SW 1271 (cell line): ENCODE data around the gene NLGN1.
"Not testable (repeated sequence)": the region's sequence is repeated elsewhere in the genome, so short reads cannot be mapped to it uniquely, and the experiment has no call there.

Source experiments
- DNase-seq, 2 experiments: peaks; one replicate each; lab custom pipeline; 2025; lab: John Stamatoyannopoulos, UW

The NLGN1 gene

DNA sequence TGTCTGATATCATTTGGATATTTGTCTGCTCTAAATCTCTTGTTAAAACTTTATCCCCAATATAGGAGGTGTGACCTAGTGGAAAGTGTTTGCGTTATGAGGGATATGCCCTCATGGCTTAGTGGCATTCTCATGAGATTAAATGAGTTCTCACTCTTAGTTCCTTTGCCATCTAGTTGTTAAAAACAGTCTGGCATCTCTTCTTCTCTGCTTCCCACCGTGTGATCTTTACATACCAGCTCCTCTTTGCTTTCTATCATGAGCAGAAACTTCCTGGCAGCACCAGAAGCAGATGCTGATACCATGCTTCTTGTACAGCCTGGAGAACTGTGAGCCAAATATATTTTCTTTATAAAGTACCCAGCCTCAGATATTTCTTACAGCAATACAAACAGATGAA, 33.0 kb downstream of the NLGN1 start:
- no peak for DNase-seq

DNA sequence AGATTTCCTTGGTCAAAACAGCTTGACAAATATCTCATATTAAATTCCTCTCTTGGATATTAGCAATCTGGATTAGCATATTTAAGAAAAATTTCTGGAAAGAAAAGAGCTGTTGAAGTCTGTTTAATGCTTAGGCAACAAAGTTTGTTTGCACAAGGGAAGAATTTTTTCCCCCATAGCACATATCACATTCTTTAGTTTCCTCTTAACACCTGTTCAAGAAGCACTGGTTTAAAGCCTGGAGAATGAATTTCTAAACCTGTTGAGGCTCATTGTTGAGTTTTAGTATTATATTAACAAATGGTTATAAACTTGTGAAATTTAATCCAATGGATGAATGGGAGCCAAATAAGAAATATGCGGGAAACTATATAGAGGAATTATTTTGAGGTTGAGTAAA, 41.5 kb downstream of the NLGN1 start:
- no peak for DNase-seq

DNA sequence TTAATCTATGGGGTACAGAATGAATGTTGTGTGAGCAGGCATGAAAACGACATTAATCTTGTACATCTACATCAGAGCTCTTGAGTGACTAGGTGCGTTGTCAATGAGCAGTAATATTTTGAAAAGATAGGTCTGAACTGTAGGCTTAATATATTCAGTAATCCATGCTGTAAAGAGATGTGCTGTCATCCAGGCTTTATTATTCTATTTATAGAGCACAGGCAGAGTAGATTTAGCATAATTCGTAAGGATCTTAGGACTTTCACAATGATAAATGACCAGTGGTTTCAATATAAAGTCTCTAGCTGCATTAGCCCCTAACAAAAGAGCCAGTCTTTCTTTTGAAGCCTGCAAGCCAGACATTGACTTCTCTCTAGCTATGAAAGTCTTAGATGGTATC, 43.0 kb downstream of the NLGN1 start:
- DNase-seq = no peak

DNA sequence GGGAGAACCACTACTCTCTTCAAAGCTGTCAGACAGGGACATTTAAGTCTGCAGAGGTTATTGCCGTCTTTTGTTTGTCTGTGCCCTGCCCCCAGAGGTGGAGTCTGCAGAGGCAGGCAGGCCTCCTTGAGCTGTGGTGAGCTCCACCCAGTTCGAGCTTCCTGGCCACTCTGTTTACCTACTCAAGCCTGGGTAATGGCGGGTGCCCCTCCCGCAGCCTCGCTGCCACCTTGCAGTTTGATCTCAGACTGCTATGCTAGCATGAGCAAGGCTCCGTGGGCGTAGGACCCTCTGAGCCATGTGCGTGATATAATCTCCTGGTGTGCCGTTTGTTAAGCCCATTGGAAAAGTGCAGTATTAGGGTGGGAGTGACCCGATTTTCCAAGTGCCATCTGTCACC, 54.0 kb downstream of the NLGN1 start:
- not testable (repeated sequence) for DNase-seq

DNA sequence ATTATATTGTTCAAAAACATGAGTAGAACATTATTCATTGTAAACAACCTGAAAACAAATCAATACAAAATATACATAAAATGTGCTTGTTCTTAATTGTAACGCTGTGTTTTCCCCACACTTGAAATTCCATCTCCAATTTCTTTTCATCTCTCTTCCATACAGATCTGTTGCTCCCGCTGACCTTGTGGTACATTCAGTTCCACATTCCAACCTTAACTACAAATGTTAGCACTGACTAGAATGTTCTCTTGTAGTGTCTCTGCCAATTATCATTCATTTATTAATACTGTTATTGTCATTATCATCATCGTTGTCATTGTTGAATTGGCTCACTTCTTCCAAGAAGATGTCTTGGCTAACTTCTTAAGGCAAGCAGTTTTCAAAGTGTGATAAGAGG, 65.7 kb downstream of the NLGN1 start:
- no peak for DNase-seq

DNA sequence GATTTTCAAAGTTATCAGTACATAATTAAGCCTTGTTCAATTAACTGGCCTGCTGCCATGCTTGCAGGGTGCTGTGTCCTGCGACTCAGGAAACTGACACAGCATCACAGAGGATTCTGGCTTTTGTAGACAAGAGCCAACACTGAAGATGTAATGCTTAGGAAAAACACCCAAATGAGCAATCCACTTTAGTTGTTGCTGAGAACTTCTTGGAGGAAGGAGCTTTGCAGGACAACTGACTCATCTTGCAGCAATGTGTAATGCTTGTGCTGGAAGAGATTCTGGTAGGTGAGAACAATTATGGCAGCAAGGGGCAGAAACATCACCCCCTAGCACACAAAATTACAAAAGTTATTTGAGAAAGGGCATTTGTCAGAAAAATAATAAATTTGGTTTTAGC, 67.6 kb downstream of the NLGN1 start:
- DNase-seq = peak in 1 of 2 experiments; percentile 7

DNA sequence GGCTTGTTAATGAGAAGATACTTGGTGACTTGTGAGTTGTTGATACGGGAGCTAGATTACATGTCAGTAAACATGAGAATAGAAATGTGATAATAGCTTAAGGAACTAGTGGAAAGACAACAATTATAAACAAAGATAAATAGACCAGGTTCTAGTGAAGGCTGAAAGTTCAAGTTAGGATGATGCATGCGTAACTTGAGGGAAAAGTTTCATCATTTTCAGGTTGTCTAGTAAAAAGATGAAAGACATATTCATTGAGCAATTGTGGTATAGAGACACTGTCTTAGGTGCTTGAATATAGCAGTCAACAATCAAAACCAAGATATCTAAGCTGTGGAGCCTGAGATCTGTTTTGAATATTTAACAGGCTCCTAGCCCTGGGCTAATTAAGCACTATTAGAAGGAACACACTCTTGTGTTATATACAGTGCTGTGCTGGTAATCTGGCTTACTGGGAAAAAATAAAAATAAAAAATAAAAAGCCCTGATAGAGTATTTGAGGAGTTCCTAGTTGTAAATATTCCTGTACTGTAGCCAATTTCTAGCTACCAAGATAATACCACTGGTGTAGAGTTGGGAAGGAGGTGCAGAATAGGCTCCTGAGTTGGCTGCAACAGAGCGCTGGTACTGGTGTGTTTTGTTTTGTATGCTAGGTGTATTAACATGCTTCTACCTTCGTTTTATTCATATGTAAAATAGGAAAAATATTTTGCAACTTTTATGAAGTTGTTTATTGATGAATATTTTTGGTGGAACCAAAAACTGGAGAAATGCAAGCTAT, 68.5 kb downstream of the NLGN1 start:
- DNase-seq = no peak

DNA sequence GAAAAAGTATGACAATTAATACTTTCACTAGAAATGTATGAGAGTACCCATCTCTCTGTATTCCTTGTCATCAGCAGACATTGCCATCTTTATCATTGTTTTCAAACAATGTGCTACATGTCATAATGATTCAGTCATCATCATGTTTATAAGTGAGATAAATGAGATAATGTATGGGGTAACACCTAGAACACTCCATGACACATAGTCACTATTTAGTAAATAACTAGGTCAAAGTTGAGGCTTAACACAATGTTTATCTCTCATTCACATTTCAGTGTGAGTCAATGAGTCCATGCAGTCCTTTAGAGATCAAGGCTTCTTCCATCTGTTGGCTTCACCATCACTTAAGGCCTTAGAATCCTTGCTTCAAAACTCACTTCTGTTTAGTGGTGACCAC, 70.0 kb downstream of the NLGN1 start:
- no peak for DNase-seq

DNA sequence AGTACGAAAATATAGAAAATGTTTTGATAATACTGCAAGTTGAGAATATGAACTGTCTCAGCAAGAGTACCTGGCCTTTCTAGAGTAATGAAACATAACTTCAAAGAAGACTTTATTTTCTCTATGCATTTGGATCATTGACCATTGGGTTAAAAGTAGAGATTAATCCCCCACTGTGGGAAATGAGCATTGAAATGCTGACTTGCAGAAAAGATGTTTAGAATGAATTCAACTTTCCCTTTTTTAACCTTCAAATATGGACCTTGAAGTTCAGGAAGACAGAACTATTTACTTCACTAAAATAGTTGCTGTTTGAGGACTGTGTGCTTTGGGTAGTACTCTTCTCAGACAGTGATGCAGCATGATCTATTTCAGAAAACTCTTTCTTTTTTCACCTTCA, 75.7 kb downstream of the NLGN1 start:
- no peak for DNase-seq

DNA sequence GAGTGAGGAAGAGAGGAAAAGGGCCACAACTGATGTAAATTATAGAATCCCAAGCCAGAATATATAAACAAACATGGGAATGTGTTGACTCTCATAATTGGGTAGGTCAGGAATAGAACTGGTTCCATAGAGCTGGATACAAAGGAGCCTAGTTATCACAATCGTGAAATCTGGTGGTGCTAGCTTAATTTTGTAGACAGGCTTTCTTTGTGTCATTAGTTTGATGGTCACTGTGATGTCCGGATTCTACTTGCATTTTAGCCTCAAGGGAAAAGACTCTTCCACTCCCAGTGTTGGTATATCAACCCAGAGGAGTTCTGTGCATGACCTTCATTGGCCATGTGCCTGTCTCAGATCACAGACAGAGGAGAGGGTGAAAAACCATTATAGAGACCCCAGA, 81.8 kb downstream of the NLGN1 start:
- no peak for DNase-seq

DNA sequence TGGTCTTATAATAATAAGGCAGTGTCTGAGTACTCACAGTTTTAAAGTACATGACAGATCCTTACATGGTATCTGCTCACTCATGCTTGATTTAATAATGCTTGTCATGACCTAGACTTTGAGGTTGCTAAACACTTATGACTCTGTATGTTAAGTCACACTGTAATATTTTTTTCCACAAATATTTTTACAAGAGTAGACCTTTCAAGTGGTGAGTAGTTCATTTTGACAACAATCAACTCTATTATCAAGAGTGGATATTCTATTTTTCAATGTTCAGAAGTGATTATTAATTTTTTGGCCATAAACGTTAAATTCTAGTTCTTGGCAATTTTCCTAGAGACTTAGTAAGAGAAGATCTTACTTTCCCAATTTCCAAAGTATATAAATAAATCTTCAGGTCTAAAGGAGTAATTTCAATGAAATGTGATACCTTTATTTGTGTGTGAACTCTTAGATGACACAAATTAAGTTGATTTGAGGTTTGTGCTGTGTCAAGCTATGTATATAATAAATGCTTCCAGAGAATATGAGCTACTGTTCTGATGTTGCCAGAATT, 104.5 kb downstream of the NLGN1 start:
- DNase-seq = no peak

DNA sequence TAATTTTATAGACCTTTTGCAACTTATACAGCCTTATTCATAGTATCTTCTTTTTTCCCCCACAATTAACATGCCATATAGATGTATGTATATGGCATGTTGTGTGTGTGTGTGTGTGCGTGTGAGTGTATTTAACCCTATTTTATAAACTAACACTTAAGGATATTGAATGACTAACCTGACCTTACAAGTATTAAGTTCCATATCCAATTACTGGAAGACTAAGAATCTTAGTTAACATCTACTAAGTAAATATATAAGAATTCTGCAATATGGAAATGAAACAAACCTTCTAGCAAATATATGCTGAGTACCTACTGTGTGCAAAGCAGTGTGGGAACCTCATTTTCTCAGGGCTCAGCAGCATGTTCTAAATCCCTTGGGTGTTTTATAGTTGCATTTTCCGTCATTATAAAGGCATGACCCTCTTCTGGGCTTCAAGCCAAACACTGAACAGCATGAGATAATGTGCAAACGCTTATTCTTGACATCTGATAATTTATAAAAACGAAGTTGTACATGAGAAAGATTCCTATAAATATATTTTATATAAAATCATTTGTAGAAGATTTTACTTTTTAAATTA, 105.5 kb downstream of the NLGN1 start:
- DNase-seq = no peak

DNA sequence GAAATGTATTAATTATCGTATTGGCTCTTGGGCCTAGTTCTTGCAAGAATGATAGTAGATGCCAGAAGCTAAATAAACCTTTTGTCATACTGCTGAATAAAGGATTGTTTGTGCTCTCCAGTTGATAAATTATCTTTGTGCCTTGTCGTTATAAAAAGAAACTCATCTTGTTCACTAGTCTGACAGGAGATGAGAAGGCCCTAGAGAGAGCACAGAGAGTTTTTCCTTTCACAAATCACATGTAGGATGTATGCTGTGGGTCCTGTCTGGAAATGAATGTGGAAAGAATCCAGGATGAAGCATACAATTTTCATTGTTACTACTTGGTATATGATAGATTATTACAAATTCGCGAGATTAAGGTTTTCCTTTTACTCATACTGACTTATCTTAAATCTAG, 113.0 kb downstream of the NLGN1 start:
- no peak for DNase-seq

DNA sequence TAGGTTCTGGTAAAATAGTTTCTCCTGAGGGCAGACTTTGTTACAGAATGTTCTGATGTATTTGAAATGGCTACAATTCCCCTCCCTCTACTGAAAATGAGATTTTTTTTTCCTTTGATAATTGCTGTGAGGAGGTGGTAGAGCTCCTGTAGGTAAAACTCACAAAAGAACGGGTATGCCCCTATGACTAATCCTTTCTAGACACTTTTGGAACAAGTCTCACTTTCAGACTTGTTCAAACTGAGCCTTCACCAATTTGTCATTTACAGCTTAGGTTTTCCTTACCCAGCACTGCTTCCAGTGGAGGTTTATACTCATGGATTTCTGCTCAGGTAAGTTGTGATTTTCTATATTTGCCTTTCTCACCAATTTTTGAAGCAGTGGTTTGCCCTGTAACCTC, 115.6 kb downstream of the NLGN1 start:
- no peak for DNase-seq

DNA sequence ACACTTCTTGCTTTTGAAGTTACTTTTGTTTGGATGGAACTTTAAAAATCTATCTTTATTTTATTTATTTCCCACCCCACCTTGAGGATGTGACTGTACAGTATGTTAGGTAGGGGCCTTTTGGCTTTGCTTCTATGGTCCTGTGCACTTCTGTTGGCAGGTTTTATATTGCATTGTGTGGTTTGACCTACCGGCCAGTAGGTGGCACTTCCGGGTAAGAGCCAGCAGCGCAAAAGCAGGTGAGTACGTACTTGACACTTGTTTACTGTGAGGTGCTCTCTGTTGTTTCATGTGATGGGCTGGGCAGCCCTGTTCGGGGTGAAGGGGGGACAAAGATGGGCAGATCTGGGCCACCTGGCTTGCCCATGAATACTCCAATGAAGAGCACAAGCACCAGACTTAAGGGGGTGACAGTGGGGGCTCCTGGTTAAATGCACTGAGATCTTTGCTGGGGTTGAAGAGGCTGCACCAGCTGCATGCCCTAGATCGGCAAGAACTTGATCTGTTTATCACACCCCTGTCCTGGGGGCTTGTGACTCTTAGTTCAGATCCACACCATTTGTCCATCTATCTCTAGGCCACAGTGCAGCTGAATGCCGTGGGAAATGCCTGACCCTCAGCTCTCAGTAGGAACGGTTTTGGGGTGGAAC, 131.6 kb downstream of the NLGN1 start:
- peak; percentile 3 to 18 for DNase-seq

DNA sequence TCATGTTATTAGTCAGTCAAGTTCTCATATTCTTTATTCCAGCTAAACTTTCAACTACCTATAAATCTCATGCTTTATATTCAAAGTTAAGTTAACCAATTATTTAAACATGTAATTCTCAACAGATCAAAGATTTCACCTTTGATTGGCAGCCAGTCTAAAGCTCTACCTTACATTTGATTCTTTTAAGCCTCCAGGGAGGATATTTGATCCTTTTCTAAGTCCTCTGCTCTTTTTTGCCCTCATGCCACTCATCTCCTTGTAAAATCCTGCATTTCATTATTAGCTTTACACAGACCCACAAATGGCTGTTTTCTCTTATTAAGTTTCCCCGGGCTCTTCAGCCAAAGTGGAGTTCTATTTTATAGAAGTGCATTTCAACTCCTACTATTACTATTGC, 134.1 kb downstream of the NLGN1 start:
- DNase-seq = no peak

DNA sequence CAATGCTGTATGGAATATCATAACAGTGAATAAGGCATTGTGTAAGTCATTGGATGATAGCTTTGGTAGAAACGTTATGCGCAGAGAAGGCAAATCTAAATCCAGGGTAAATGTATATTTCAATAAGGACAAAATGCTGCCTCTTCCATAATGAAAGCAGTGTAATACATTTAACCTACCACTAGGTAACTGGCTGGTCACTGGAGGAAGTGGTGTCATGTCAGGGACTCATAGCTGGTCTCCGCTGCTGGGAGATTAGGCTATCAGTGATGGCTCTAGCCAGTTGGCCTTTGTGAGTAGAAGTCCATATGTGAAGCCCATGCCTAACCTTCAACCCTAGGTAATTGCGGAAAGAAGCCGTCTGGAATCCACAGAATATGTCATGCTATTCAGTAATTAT, 140.9 kb downstream of the NLGN1 start:
- DNase-seq = no peak

DNA sequence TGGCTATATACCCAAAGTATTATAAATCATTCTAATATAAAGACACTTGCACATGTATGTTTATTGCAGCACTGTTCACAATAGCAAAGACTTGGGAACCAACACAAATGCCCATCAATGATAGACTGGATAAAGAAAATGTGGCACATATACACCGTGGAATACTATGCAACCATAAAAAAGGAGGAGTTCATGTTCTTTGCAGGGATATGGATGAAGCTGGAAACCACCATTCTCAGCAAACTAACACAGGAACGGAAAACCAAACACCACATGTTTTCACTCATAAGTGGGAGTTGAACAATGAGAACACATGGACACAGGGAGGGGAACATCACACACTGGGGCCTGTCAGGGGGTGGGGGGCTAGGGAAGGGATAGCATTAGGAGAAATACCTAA, 148.0 kb downstream of the NLGN1 start:
- DNase-seq = not testable (repeated sequence)

DNA sequence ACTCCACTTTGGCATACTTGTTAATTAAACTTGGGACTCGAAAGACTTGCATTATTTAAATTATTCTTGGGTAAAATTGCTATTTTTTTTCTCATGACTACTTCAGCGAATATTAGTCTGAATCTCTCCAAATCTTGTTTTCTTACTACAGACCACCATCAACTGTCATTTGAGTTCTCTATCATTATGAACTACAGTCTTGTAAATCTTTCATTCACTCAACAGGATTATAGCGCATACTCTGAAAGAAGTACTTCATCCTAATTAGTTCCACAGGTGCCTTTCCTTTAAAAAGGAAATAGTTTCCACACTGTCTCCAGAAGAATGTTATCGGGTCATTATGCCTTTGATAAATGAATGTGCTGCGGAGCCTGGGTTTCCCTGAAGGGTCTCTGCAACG, 149.5 kb downstream of the NLGN1 start:
- DNase-seq = no peak

DNA sequence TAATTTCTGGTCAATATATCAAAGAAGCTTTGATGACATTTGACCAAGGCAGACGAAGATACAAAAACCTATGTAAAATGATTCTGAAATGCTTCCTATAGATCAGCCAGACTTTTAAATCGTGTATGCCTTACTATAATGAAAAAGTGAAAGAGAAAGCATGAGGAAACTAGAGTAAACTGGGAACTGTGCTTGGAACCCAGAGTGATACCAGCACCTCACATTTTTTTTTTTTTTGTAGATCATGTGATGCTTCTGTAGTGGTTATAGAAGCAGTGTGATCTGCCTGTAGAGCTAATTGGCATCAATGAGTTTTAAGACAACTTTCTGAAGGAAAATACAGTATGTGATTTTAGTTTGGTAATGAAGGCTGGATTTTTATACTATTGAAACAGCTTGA, 150.7 kb downstream of the NLGN1 start:
- DNase-seq = peak in 1 of 2 experiments; percentile 2

DNA sequence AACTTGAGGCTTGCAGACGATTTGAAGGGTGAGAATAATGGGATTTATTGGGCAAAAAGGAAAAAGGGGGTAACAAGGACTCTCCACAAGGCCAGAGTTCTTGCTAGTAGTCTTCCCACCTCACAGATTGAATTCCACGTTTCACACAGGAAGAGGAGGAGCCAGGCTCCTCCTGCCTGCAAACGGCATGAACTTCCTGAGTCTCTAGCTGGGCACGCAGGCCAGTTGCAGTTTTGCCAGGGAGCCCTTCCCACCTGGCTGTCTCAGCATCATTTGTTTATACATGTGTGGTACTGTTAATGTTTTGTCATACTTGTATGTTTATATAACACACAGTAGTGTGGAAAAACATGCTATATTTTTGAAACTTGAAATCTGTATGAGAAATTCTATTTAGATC, 155.0 kb downstream of the NLGN1 start:
- peak in 1 of 2 experiments; percentile 3 for DNase-seq

DNA sequence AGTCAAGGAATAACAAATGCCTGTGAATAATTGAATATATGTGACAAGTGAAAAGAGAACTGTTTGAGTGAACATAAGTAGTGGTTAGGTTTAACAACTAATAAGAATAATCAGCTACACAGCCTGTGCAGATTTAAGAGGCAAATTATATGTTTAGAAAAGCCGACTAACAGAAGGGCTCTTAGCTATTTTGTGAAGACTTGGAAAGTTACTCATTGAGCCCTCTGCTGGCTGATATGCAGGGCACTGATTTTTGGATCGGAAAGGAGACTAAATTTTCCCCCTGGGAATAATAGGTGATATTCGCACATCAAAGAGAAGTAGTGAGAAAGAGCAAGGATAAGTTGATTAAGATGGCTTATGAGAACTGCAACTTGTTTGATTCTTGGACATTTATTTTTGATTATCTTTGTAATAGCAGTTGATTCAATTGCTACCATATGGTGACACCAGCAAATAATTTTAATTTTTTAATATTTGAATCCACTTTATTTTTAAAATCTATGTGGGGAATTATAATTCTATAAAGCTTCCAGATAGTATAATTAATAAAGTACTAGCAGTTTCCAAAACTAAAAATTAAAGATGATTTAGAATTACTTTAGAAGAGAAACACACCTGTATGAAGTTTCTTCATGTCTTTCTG, 156.2 kb downstream of the NLGN1 start:
- peak in 1 of 2 experiments; percentile 31 for DNase-seq

DNA sequence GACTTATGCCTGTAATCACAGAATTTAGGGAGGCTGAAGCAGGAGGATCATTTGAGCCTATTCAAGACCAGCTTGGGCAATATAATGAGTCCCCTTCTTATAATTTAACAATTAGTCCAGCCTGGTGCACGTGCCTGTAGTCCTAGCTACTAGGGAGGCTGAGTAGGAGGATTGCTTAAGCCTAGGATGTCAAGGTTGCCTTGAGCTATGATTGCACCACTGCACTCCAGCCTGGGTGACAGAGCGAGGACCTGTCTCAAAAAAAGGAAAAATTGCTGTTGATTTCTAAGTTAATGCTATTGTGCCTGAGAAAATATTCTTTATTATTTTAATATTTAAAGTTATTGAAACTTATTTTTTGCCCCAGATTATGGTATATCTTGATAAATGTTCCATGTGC, 159.0 kb downstream of the NLGN1 start:
- no peak for DNase-seq
